Suprapubic skin (tissue), 4 donors: ENCODE results near the gene RABGAP1. TPM values are rescaled to one million over a fixed set of nuclear protein-coding genes. Genes with fewer than 3 reads are reported as not detected.

Experiments used
- DNase-seq, 2 donors: peaks; one replicate each; pipeline ENCODE4 v3.0.0-alpha.2; 2019; ENCODE audit warnings: low spot score in 2 of 2
- H3K27ac ChIP-seq: fragments of 200-600 bp; sonication (generic); one replicate; pipeline ENCODE4 v1.5.1; 2019
- H3K27me3 ChIP-seq: fragments of 200-600 bp; sonication (generic); one replicate; pipeline ENCODE4 v1.5.1; 2019
- H3K36me3 ChIP-seq: fragments of 200-600 bp; sonication (generic); one replicate; pipeline ENCODE4 v1.5.1; 2019
- H3K4me1 ChIP-seq: fragments of 200-600 bp; sonication (generic); one replicate; pipeline ENCODE4 v1.5.1; 2019
- H3K4me3 ChIP-seq: fragments of 200-600 bp; sonication (generic); one replicate; pipeline ENCODE4 v1.5.1; 2019; ENCODE audit warnings: mild to moderate bottlenecking
- H3K9me3 ChIP-seq: fragments of 200-600 bp; sonication (generic); one replicate; pipeline ENCODE4 v1.5.1; 2019
- EP300 ChIP-seq: sonication (generic); formaldehyde crosslinking; IDR thresholded peaks from one replicate; pipeline ENCODE4 v1.6.1; 2017; ENCODE audit warnings: antibody characterized with exemption
- POLR2A ChIP-seq, 2 donors: fragments of 450-650 bp; IDR thresholded peaks; one replicate each; pipeline ENCODE4 v1.6.1; 2017; ENCODE audit warnings: antibody characterized with exemption in 2 of 2, mild to moderate bottlenecking in 2 of 2, moderate library complexity in 2 of 2
- POLR2AphosphoS5 ChIP-seq, 3 donors: sonication (generic); formaldehyde crosslinking; IDR thresholded peaks; one replicate each; pipeline ENCODE4 v1.6.1; 2017; ENCODE audit warnings: antibody characterized with exemption in 3 of 3
- WGBS: methylation state at CpG from one replicate; pipeline ENCODE4 v1.1.5; 2018; 5-methylcytosine and 5-hydroxymethylcytosine counted together
- total RNA-seq, 4 donors: library from RNA; depleted of rRNA; stranded (reverse); fragments of >200 nt; gene quantifications; one replicate each; pipeline ENCODE4 v1.1.0, GENCODE V29; 2016
- TF ChIP-seq, protein P1 (sequence below), 2 donors: fragments of 200-600 bp in 1 of 2; fragments of 450-650 bp in 1 of 2; sonication (generic) in 1 of 2; IDR thresholded peaks; one replicate each; pipeline ENCODE4 v1.5.1; 2016 to 2019; ENCODE audit warnings: antibody characterized with exemption in 2 of 2, mild to moderate bottlenecking in 1 of 2, moderate library complexity in 1 of 2

Gene RABGAP1
- total RNA-seq, 4 donors from 2014 or later = 31.4 to 115 (median 64.4) TPM

DNA sequence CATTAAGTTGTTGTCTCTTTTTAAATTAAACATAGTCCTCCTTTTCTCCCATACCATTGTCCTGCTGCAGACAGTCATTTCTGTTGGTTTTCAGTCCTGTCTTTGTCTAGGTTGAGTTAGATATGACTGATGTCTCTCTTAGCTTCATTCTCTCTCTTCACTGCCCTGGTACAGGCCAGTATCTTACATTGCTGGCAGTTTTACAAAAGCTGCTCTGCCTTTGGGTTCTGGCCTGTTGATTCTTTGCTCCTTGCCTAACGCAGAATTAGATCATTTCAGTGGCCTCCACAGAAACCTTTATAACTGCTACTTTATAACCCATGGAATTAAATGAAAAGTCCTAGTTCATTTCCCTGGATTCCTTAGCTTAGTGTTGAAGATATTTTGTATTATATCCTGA lies 126.3 kb downstream of the RABGAP1 start:
- H3K9me3 ChIP-seq = no peaks in the 10 kb centered on the region
- no peak for TF ChIP-seq POLR2AphosphoS5 (IDR thresholded peaks at IDR 0.05)
- no peak for TF ChIP-seq EP300
- TF ChIP-seq, protein P1, sequence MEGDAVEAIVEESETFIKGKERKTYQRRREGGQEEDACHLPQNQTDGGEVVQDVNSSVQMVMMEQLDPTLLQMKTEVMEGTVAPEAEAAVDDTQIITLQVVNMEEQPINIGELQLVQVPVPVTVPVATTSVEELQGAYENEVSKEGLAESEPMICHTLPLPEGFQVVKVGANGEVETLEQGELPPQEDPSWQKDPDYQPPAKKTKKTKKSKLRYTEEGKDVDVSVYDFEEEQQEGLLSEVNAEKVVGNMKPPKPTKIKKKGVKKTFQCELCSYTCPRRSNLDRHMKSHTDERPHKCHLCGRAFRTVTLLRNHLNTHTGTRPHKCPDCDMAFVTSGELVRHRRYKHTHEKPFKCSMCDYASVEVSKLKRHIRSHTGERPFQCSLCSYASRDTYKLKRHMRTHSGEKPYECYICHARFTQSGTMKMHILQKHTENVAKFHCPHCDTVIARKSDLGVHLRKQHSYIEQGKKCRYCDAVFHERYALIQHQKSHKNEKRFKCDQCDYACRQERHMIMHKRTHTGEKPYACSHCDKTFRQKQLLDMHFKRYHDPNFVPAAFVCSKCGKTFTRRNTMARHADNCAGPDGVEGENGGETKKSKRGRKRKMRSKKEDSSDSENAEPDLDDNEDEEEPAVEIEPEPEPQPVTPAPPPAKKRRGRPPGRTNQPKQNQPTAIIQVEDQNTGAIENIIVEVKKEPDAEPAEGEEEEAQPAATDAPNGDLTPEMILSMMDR (IDR thresholded peaks at IDR 0.05) = no peak
- no peak for TF ChIP-seq POLR2A (IDR thresholded peaks at IDR 0.05)
- no peaks in the 10 kb centered on the region for H3K4me1 ChIP-seq
- no peak for DNase-seq
- H3K4me3 ChIP-seq = no peak overlapping the region
- no peak overlapping the region for H3K27ac ChIP-seq
- H3K27me3 ChIP-seq = no peaks in the 10 kb centered on the region
- H3K36me3 ChIP-seq = peaks cover 54% of the 10 kb centered on the region
- WGBS = 83% methylated on average over 1 of the region's 1 CpG

GRCh38 chr9:123069010-123069481 lies 128.2 kb downstream of the RABGAP1 start:
- Histone ChIP-seq H3K9me3 (no peaks in the 10 kb centered on the region), H3K27ac (no peak overlapping the region), H3K27me3 (no peaks in the 10 kb centered on the region), H3K4me3 (no peak overlapping the region), H3K36me3 (peaks cover 61% of the 10 kb centered on the region), H3K4me1 (peaks cover 6% of the 10 kb centered on the region)
- DNase-seq = no peak
- TF ChIP-seq EP300 (no peak), POLR2A (IDR thresholded peaks at IDR 0.05) (no peak), POLR2AphosphoS5 (IDR thresholded peaks at IDR 0.05) (no peak)
- TF ChIP-seq, protein P1 (IDR thresholded peaks at IDR 0.05) = no peak
- WGBS = 40% methylated on average over 3 of the region's 3 CpGs

- Histone ChIP-seq H3K27me3 (no peaks in the 10 kb centered on the region), H3K27ac (no peak overlapping the region), H3K36me3 (peaks cover 63% of the 10 kb centered on the region), H3K4me3 (no peak overlapping the region), H3K9me3 (no peaks in the 10 kb centered on the region), H3K4me1 (peaks cover 6% of the 10 kb centered on the region)
- TF ChIP-seq, protein P1 (IDR thresholded peaks at IDR 0.05) = no peak
- TF ChIP-seq POLR2AphosphoS5 (IDR thresholded peaks at IDR 0.05) (no peak), EP300 (no peak), POLR2A (IDR thresholded peaks at IDR 0.05) (no peak)
- DNase-seq = no peak
Observed at GRCh38 chr9:123070198-123070597, 129.4 kb downstream of the RABGAP1 start.

GRCh38 chr9:123072407-123072995 lies 131.7 kb downstream of the RABGAP1 start:
- H3K4me3 ChIP-seq = no peak overlapping the region
- H3K27me3 ChIP-seq = no peaks in the 10 kb centered on the region
- 97% methylated on average over 2 of the region's 2 CpGs for WGBS
- H3K9me3 ChIP-seq = no peaks in the 10 kb centered on the region
- DNase-seq = no peak
- H3K4me1 ChIP-seq = peaks cover 6% of the 10 kb centered on the region
- H3K27ac ChIP-seq = no peak overlapping the region
- H3K36me3 ChIP-seq = peaks cover 46% of the 10 kb centered on the region
- TF ChIP-seq EP300 = no peak
- no peak for TF ChIP-seq POLR2AphosphoS5 (IDR thresholded peaks at IDR 0.05)
- TF ChIP-seq POLR2A (IDR thresholded peaks at IDR 0.05) = no peak
- TF ChIP-seq, protein P1 (IDR thresholded peaks at IDR 0.05) = no peak

GRCh38 chr9:123073441-123073840 lies 132.6 kb downstream of the RABGAP1 start:
- 64% methylated on average over 5 of the region's 5 CpGs for WGBS
- H3K4me3 ChIP-seq = no peak overlapping the region
- H3K36me3 ChIP-seq = peaks cover 41% of the 10 kb centered on the region
- peaks cover 6% of the 10 kb centered on the region for H3K4me1 ChIP-seq
- H3K27me3 ChIP-seq = no peaks in the 10 kb centered on the region
- no peaks in the 10 kb centered on the region for H3K9me3 ChIP-seq
- H3K27ac ChIP-seq = no peak overlapping the region
- no peak for DNase-seq
- TF ChIP-seq, protein P1 (IDR thresholded peaks at IDR 0.05) = no peak
- no peak for TF ChIP-seq POLR2AphosphoS5 (IDR thresholded peaks at IDR 0.05)
- TF ChIP-seq POLR2A (IDR thresholded peaks at IDR 0.05) = no peak
- TF ChIP-seq EP300 = no peak
